Smooth muscle cell (in vitro differentiated cells): Measurements from ENCODE around the gene BEX4. TPM values are rescaled to one million over a fixed set of nuclear protein-coding genes. Genes with fewer than 3 reads are reported as not detected.

Experiments used
- DNase-seq: peaks from one replicate; lab custom pipeline; 2025; ENCODE audit not compliant: unreplicated experiment; lab: John Stamatoyannopoulos, UW
- H2AFZ ChIP-seq: fragments of 200-600 bp; sonication (generic); 2 replicates; pipeline ENCODE4 v1.6.0; 2016; ENCODE audit warnings: antibody characterized with exemption, low read depth, mild to moderate bottlenecking
- H3F3A ChIP-seq: fragments of 200-600 bp; sonication (generic); 2 replicates; pipeline ENCODE4 v1.6.0; 2017; ENCODE audit warnings: antibody characterized with exemption, low read depth
- H3K27ac ChIP-seq: fragments of 200-600 bp; sonication (generic); 2 replicates; pipeline ENCODE4 v1.5.1; 2016; ENCODE audit warnings: low read depth, mild to moderate bottlenecking
- H3K27me3 ChIP-seq: fragments of 200-600 bp; sonication (generic); 2 replicates; pipeline ENCODE4 v1.6.1; 2016; ENCODE audit warnings: low read depth, mild to moderate bottlenecking
- H3K36me3 ChIP-seq: fragments of 200-600 bp; sonication (generic); 2 replicates; pipeline ENCODE4 v1.5.1; 2016; ENCODE audit warnings: low read depth
- H3K4me1 ChIP-seq: fragments of 200-600 bp; sonication (generic); 2 replicates; pipeline ENCODE4 v1.5.1; 2016; ENCODE audit warnings: low read depth
- H3K4me2 ChIP-seq: fragments of 200-600 bp; sonication (generic); 2 replicates; pipeline ENCODE4 v1.6.0; 2016; ENCODE audit warnings: mild to moderate bottlenecking
- H3K4me3 ChIP-seq: fragments of 200-600 bp; sonication (generic); 2 replicates; pipeline ENCODE4 v1.5.1; 2016; ENCODE audit warnings: mild to moderate bottlenecking
- H3K79me2 ChIP-seq: fragments of 200-600 bp; sonication (generic); 2 replicates; pipeline ENCODE4 v1.6.0; 2016; ENCODE audit warnings: low read depth, mild to moderate bottlenecking
- H3K9ac ChIP-seq: fragments of 200-600 bp; sonication (generic); 2 replicates; pipeline ENCODE4 v1.6.0; 2016; ENCODE audit warnings: low read depth
- H3K9me3 ChIP-seq: fragments of 200-600 bp; sonication (generic); replicated peaks from 2 replicates; pipeline ENCODE4 v1.5.1; 2016; ENCODE audit warnings: low read depth
- H4K20me1 ChIP-seq: fragments of 200-600 bp; sonication (generic); 2 replicates; pipeline ENCODE4 v1.6.0; 2016; ENCODE audit warnings: low read depth
- CTCF ChIP-seq: fragments of 200-600 bp; sonication (generic); IDR thresholded peaks from 2 replicates; pipeline ENCODE4 v1.5.1; 2017; ENCODE audit warnings: borderline replicate concordance, mild to moderate bottlenecking, antibody characterized with exemption; ENCODE audit not compliant: insufficient read depth, poor library complexity, severe bottlenecking
- WGBS: methylation state at CpG from one replicate; pipeline ENCODE4 v1.1.7; 2016; ENCODE audit warnings: low lambda C conversion rate; 5-methylcytosine and 5-hydroxymethylcytosine counted together
- polyA plus RNA-seq: library from polyadenylated mRNA; unstranded; fragments of >200 nt; fragmentation: Nextera tagmentation; extraction: Ambion mirVana; gene quantifications from 2 replicates; pipeline ENCODE4 v1.2.1, GENCODE V29; 2016
- total RNA-seq: library from RNA; depleted of rRNA; stranded (reverse); fragments of >200 nt; gene quantifications from 2 replicates; pipeline ENCODE4 v1.2.3, GENCODE V29; 2014

BEX4 gene
- total and polyA plus RNA-seq, 2 experiments from 2014 or later = 48.7 to 107 TPM

GRCh38 chrX:103211012-103211715 is 3.7 kb upstream of the BEX4 start:
- no peak overlapping the region for H3K27ac ChIP-seq
- no peaks in the 10 kb centered on the region for H3F3A ChIP-seq
- WGBS = 41% methylated on average over 7 of the region's 7 CpGs
- no peaks in the 10 kb centered on the region for H3K9me3 ChIP-seq
- no peak overlapping the region for H3K4me3 ChIP-seq
- H3K9ac ChIP-seq = no peak overlapping the region
- no peaks in the 10 kb centered on the region for H3K79me2 ChIP-seq
- H2AFZ ChIP-seq = no peak overlapping the region
- H4K20me1 ChIP-seq = no peaks in the 10 kb centered on the region
- peak; percentile 45 for TF ChIP-seq CTCF
- no peaks in the 10 kb centered on the region for H3K36me3 ChIP-seq
- H3K27me3 ChIP-seq = no peaks in the 10 kb centered on the region
- no peak for DNase-seq
- H3K4me1 ChIP-seq = no peaks in the 10 kb centered on the region
- H3K4me2 ChIP-seq = no peak overlapping the region

- no peak overlapping the region for H3K9ac ChIP-seq
- no peaks in the 10 kb centered on the region for H3K4me1 ChIP-seq
- no peak for DNase-seq
- no peaks in the 10 kb centered on the region for H3F3A ChIP-seq
- no peaks in the 10 kb centered on the region for H3K79me2 ChIP-seq
- H3K4me3 ChIP-seq = no peak overlapping the region
- no peaks in the 10 kb centered on the region for H3K36me3 ChIP-seq
- no peak for TF ChIP-seq CTCF
- 73% methylated on average over 8 of the region's 8 CpGs for WGBS
- no peak overlapping the region for H2AFZ ChIP-seq
- no peaks in the 10 kb centered on the region for H4K20me1 ChIP-seq
- H3K27ac ChIP-seq = no peak overlapping the region
- no peaks in the 10 kb centered on the region for H3K27me3 ChIP-seq
- no peaks in the 10 kb centered on the region for H3K9me3 ChIP-seq
- no peak overlapping the region for H3K4me2 ChIP-seq
Observed at GRCh38 chrX:103212749-103213457, 2.0 kb upstream of the BEX4 start.

GRCh38 chrX:103215425-103215991 is 600 bp downstream of the BEX4 start:
- Histone ChIP-seq H3F3A (no peaks in the 10 kb centered on the region), H3K9ac (peak overlapping the region; percentile 89), H3K9me3 (no peaks in the 10 kb centered on the region), H3K4me1 (no peaks in the 10 kb centered on the region), H3K27ac (peak overlapping the region; percentile 85), H3K79me2 (no peaks in the 10 kb centered on the region), H4K20me1 (no peaks in the 10 kb centered on the region), H3K4me3 (peak overlapping the region; percentile 75), H3K27me3 (no peaks in the 10 kb centered on the region), H2AFZ (peak overlapping the region; percentile 41), H3K36me3 (no peaks in the 10 kb centered on the region), H3K4me2 (peak overlapping the region; percentile 84)
- no peak for TF ChIP-seq CTCF
- no peak for DNase-seq
- WGBS = 44% methylated on average over 27 of the region's 39 CpGs
